Tongue (tissue), 2 donors: ENCODE data around the gene MCM3AP. TPM values are rescaled to one million over a fixed set of nuclear protein-coding genes. Genes with fewer than 3 reads are reported as not detected.
"Not testable (repeated sequence)": the region's sequence is repeated elsewhere in the genome, so short reads cannot be mapped to it uniquely, and the experiment has no call there.

ENCODE experiments used
- DNase-seq: peaks from one replicate; pipeline ENCODE4 v3.0.0-alpha.2; 2015
- total RNA-seq: library from RNA; depleted of rRNA; stranded (reverse); fragments of >200 nt; gene quantifications from one replicate; pipeline ENCODE4 v1.2.3, GENCODE V29; 2014

Gene MCM3AP
- total RNA-seq, 1 donor from 2014 or later, result 89.7 TPM

DNA sequence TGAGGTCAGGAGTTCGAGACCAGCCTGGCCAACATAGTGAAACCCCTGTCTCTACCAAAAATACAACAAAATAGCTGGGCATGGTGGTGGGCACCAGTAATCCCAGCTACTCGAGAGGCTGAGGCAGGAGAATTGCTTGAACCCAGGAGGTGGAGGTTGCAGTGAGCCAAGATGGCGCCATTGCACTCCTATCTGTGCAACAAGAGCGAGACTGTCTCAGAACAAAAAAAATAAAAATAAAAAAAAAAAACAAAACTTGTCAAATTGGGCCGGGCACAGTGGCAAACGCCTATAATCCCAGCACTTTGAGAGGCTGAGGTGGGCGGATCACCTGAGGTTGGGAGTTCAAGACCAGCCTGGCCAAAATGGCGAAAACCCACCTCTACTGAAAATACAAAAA lies 24.8 kb upstream of the MCM3AP start:
- not testable (repeated sequence) for DNase-seq

DNA sequence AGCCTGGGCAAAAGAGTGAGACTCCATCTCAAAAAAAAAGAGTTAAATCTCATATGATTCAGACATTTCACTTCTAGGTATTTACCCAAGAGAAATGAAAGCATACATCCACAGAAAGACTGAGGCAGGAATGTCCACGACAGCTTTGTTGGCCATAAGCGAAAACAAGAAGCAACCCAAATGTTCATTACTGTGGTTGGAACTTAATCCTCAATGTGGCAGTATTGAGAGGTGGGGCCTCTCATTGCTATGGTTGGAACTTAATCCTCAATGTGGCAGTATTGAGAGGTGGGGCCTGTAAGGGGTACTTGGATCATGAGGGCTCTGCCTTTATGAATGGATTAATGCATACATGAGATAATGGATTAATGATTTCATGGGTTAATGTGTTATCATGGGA lies 23.0 kb upstream of the MCM3AP start:
- DNase-seq, result no peak

DNA sequence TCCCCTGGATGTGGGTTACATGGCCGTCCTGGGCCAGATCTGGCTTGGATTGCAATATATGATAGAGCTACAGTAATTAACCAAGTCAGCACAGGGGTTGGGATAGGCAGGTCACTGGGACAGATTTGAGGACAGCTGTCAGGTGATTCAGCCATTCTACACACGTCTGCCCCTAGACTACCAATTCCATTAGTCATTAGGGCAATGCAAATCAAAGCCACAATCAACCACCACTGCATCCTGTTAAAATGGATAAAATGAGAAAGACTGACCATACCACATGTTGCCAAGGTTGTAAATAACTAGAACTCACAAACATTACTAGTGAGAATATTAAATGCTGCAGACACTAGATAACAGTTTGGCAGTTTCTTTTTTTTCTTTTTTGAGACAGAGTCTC lies 22.2 kb upstream of the MCM3AP start:
- no peak for DNase-seq

DNA sequence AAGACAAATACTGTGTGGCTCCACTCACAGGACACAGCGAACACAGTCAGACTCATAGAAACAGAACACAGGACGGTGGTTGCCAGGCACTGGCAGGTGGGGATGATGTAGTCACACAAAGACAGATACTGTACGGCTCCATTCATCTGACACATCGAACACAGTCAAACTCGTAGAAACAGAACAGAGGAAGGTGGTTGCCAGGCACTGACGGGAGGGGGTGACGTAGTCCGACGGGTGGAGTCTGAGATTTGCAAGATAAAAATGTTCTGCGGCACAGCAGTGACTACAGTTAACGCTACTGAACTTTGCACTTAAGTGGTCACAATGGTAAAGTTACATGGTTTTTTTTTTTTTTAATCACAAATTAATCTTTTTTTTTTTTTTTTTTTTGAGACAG lies 19.5 kb upstream of the MCM3AP start:
- DNase-seq, result no peak

DNA sequence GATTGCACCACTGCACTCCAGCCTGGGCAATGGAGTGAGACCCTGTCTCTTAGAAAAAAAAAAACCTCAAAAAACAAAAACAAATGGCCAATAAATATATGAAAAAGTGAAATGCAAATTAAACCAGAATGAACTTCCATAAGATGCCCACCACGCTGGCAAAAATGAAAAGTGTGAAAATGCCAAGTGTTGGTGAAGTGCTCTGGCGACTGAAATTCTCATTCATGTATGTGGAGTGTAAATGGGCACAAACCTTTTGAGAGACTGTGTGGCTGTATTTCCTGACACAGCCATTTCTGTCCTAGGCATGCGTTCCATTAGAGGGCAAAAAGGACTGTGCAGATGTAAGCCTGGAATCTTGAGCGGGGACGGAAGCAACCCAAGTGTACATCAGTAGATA lies 19.0 kb upstream of the MCM3AP start:
- DNase-seq, result no peak

DNA sequence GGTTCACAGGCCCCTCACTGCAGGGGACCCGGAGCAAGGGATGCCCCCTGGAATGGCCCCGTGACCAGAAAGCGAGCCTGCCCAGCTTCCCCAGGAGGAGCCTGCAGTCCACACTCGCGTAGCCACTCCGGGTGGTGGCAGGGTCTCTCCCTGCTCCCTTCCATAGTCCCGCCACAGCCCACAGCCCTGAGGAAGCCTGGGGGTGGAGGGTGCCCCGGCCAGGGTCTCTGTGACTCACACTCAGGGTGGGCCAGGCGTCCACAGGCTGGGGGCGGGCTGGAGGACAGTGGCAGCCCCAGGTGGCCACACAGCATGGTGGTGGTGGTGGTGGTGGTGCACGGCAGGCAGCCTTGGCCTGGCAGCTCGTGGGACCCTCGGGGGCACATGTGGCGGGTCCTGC lies 16.3 kb upstream of the MCM3AP start:
- DNase-seq, result no peak

DNA sequence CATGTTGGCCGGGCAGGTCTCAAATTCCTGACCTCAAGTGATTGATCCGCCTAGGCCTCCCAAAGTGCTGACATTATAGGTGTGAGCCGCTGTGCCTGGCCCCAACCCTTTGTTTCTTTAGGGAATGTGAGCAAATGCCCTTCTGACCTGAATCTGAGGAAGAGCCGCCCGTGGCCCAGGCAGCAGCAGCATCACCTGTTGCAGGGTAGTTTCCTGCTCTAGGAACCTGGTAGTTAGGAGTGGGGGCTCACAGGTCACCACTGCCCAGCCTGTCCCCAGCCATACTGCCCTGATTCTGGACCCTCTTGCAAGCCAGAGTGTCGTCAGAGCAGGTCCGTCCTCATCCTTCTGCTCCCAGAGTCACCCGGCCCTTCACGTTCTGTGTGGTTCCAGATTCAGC lies 13.8 kb upstream of the MCM3AP start:
- no peak for DNase-seq

DNA sequence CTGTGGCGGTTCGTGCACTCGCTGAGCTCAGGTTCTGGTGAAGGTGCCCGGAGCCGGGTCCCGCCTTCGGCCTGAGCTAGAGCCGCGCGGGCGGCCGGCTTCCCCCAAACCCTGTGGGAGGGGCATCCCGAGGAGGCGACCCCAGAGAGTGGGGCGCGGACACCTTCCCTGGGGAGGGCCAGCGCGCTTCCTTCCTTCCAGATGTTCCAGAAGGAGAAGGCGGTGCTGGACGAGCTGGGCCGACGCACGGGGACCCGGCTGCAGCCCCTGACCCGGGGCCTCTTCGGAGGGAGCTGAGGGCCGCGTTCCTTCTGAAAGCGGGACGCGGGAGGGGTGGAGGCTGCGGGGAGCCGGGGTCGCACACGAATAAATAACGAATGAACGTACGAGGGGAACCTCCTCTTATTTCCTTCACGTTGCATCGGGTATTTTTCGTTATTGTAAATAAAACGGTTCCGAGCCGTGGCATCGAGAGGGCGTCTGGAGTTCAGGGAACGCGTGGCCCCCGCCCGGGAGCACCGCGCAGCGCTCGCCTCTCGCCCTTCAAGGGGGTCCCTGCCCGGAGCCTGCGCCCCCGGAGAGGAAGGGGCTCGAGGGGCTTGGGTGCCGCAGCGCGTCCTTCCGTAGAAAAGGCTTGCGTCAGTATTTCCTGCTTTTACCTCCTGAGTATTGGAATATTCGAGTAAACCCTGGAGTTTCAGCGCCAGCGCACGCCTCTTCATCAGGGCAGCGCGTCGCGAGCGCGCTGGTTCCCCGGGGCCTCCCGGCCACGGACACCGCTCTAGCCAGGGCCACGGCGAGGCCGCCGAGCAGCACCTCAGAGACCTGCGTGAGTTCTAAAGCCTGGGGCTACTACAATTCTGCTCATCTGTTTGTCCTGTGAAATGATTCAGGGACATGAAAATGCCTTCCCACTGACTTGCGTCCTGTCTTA lies 12.2 kb upstream of the MCM3AP start:
- DNase-seq, result peak; percentile 53

DNA sequence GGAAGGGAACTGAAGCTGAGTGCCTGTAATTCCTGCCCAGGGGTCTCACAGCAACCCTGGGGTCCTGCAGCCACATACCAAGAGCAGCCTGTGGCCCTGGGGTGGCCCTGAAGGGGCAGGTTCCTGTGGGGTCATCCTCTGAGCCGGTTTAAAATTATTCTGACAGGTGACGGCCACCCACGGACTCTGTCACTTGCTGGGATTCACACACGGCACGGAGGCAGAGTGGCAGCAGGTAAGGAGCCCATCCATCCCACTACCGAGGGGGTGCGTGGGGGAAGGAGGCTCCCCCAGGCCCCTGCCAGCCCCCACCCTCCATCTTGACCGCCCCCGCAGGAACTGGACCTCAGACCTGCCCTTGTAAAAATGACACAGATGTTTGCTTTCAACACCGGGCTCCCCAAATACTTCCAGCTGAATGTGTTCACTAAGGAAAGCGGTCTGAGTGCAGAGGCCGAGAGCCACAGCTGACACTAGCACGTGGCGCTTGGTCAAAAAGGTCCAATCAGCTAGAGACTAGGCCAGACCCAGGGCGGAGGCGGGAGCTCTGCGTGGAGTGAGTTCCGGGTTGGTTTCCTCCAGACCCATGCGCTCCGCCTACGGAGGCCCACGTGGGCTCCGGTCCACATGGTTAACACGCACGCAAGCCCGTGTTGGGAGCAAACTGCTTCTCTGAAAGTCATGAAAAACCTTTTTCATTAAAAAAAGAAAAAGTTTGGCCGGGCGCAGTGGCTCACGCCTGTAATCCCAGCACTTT lies 10.8 kb upstream of the MCM3AP start:
- DNase-seq, result peak; percentile 92

DNA sequence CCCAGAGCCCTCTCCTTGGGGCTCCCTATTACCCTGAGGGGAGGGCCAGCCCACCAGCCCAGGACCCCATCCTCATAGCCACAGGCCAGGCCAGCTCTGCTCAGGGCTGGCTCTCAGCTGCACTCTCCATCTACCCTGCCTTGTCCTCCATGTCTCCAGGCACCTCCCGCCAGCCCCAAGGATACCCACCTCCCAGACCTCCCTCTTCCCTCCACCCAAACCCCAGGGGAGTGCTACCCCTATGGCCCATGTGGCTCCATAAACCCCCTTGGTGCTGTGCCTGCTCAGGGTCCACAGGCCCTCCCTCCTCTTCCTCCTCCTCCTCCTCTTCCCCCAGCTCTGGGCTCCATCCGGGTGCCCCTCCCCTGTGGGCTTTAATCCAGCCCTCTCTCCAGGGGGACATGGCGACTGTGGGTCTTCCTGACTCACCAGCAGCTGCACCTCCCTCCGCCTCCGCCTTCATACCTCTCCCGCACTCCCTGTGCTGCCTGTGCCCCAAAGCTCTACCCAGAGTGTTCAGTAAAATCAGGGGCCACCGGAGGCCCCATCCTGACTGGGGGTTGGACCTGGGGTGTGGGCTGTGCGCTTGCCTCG lies 9.9 kb upstream of the MCM3AP start:
- peak; percentile 16 for DNase-seq

DNA sequence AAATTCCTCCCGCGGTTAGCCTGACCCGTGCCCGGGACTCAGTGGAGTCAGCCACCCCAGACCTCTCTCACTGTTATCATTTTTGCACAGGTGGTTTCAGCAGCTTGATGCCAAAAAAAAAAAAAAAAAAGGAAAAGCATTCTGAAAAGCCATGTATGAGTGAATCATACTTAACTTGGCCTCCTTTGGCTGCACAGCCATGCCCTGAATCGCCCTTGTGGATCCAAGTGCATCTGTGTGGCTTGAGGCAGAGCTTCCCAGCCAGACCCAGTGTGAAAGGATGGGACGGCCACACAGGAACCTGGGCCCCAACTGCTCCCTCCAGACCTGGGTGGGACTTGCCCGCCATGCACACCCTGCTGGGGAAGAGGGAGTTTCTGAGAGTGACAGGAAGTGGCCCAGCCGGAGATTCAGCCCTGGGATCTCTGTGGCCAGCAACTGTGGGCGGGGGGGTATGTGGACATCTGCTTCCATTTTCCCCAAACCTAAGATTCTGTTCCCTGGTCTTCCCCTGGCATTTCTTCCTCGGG lies 9.3 kb upstream of the MCM3AP start:
- no peak for DNase-seq

DNA sequence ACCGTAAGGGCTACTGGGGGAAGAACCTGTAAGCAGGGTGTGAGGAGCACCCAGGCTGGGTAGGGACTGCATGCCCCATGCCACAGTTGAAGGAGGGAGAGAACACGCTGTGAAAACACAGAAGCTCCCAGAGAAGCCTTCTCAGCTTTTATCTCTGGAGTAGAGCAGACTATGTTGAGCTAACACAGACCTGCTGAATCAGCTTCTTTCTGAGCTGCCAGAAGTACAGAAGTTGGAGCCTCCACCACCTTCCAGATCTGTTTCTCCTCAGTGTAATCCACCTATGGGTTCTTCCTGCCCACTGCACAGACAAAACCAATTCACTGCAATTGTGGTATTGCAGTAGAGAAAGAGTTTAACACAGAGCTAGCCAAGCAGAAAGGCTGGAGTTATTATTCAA lies 6.2 kb upstream of the MCM3AP start:
- DNase-seq, result no peak

DNA sequence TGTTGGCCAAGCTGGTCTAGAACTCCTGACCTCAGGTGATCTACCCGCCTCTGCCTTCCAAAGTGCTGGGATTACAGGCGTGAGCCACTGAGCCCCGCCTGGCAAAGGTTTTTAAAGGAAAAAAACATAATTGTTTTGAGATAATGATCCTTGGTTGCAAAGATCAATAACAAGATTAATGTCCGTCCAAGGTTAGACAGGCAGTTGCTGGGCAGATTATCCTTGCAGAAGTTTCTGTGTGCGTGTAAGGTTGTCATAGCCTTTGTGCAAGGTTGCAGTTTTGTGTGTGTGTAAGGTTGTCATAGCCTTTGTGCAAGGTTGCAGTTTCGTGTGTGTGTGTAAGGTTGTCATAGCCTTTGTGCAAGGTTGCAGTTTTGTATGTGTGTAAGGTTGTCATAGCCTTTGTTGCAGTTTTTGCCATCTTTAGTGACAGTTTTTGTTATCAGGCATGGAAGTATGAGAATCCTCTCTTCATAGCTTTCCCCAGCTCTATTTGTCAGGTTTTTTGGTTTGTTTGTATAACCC lies 4.3 kb upstream of the MCM3AP start:
- no peak for DNase-seq

DNA sequence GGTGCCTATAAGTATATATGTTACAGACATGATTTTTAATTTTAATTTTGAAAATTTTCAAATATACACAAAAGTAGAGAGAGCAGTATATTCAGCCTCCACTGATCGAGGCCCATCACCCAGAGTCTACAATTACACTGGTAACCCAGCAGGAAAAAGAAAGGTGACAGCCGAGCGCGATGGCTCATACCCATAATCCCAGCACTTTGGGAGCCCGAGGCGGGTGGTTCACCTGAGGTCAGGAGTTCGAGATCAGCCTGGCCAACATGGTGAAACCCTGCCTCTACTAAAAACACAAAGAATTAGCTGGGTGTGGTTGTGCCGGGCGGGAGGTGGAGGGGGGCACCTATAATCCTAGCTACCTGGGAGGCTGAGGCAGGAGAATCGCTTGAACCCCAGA lies 2.1 kb upstream of the MCM3AP start:
- DNase-seq, result no peak

DNA sequence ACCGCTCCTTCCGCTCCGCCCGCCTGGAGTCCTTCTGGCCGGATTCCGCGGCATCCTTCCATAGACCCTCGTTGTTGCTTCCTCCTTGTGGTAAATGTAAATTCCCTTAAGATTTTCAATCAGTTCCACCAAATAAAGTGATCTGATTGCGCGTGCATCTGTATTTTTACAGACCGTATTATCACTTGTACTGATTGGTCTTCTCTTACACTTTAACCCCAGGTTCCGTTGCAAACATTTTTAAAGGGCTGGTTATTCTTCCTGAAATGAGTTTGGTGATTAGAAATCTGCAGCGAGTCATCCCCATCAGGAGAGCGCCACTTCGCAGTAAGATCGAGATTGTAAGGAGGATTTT lies 1.2 kb upstream of the MCM3AP start:
- no peak for DNase-seq

DNA sequence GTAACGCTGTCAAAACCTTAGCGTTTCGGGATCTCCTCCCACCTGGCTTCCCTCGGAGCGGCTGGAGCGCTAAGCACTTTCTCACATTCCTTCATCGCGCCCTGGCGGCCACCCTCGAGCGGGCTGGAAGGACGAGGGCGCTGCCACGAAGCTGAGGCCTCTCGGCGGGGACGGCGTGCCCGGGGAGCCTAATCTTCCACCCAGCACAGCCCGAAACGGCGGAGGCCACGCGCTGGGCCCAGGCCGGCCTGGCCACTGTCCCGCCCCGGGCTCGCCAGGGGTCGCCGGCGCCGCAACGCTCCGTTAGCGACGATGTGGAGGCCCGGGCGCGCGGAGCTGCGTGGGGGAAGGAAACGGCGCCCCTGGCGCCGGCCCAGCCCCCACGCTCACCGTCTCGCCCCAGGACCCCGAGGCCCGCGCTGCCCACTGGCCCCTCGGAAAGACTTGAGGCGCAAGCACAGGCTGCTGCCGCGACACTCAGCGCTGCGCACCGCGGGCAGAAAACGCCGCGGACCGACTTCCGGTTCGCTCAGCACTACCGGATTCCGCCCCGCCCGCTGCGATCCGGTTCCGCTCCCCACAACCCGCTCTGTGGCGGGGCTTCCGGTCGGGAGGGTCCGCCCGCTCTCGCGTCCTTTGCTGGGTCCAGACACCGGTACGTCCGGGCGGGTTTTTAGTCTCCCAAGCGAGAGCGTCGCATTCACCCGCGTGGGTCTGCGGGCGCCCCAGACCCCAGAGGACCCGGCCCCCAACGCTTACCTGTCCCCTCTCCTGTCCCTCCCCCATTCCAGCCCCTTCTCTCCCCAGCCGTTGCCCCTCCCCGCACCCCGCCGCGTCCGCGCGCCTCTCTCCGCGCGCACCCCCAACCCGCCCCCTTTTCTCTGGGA lies 593 bp upstream of the MCM3AP start, which contains the start of gene YBEY:
YBEY (plus strand) TSS at position 582 of the 887 bp plus-strand sequence. CDS start 572 bp downstream, outside the sequence.
- peak; percentile 96 for DNase-seq

DNA sequence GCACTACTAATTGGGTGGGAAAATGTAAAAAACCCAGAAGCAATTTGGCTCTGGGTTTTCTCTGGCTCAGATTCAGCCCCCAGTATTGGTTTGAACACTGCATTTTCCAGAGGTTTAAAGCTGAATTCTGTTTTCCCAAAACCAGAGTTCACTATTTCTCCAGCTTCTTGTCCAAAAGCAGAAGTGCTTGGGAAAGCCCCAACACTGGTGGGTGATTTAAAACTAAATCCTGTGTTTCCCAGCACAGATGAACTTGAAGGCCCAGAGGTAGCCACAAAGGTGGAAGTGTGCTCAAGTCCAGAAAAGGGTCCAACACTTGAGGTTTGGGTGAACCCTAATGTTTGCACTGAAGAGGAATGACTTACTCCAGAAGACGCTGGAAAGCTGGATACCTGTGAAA lies 678 bp downstream of the MCM3AP start:
- DNase-seq, result no peak

DNA sequence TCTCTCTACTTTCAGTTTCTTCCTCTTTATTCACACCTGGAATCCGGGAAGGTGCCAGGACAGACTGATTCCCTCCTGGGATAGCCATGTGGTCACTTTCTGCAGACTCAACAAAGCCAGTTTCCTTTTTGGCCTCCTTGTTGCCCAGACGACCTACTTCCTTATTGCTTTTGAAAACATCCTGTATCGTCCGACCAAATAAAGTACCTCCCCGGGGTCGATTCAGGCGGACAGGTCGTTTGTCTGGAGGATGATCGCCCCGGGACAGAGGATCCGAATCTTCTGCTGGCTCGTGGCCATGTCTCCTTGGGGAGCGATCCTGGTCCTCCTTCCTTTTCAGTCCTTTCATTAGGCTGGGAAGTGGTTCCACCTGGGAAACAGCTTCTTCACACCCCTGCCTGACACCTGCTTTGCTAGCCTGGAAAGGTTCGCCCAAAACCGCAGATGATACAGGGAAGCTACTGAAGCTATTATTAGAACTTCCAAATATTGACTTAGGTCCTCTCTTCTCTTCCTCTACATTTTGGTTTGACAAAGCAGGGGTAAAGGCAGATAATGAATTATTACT lies 1.2 kb downstream of the MCM3AP start:
- DNase-seq, result no peak

DNA sequence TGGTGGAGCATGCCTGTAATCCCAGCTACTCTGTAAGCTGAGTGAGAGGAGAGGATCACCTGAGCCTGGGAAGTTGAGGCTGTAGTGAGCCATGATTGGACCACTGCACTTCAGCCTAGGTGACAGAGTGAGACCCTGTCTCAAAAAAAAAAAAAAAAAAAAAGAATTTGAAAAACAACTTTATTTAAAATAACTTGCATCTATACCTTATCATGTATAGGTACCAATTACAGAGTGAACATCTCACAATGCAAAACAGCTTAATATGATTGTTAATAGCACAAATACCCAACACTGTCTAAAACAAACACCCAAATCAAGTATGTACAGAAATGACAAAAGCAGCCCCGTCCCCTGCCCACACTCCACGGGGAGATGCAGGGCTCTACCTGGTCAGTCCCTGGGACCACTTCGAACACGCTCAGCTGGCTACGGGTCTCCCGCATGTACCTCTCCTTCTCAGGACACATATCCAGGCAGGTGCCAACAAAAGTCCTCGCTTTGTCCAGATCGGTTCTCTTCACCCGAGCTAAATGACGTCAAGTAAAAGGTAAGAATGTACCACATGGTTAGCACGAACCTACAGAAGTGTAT lies 10.5 kb downstream of the MCM3AP start:
- no peak for DNase-seq

DNA sequence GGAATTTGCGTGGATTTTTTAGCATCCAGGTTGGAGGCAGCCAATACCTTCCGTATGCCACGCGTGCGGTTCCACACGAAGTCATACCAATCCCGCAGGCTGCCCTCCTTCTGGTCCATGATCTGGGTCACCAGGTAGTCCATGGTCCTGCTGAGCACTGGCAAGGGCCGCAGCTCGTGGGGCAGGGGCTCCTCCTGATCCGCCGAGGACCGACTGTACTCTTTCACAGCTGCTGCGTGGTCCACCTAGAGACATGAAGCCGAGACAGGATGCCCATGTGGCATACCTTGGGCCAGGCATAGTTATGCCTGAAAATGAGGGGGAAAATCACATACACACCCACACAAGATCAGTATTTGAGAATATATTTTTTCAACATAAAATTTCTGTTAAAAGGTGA lies 12.1 kb downstream of the MCM3AP start:
- no peak for DNase-seq

DNA sequence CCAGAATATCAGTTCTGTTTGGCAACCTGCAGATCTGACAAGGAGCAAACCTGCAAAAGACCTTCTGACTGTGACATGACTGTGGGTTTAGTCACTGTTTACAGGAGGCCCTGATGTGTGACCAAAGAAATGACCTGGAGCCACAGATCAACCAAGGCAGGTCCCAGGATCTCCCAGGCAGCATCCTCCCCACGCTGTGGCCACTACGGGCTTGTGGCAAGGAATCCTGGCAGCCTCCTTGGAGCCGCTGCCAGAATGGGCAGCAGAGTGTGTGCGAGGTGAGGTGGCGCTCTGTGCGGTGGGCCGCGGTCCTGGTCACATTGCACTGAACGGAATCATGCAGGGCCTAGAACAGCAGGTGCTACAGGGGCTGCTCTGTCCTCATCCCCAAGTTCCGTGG lies 15.9 kb downstream of the MCM3AP start:
- DNase-seq, result no peak
